ENCODE data around the gene SPATA13. TPM values are rescaled to one million over a fixed set of nuclear protein-coding genes. Genes with fewer than 3 reads are reported as not detected.

Gene SPATA13
- total and polyA plus RNA-seq, 10 of the 15 experiments (the other 5 are each of a cell fraction or from before 2014, with no cell fraction given): 2.4 to 11.1 (median 10.2) TPM

- TF ChIP-seq MTA3 (IDR thresholded peaks at IDR 0.05; ENCODE audit: borderline replicate concordance, low read length) (peak; percentile 84; the same call in 1 of the 2 replicates), CREB1 (IDR thresholded peaks at IDR 0.05; ENCODE audit: low read depth) (0 out of 2 replicates have a peak, but pooled peaks have one; percentile 11), SMAD1 (IDR thresholded peaks at IDR 0.05; ENCODE audit: low read depth, partially characterized antibody) (peak; percentile 58), PRDM15 (CRISPR knock-in tag; IDR thresholded peaks at IDR 0.05) (no peak), ETV6 (conservative IDR thresholded peaks at IDR 0.05 in 1 of 2, IDR thresholded peaks at IDR 0.05 in 1 of 2; ENCODE audit: borderline replicate concordance in 1 of 2, low read depth in 1 of 2) (peak in 1 of 2 experiments; percentile 55; a peak in 1 of 4 replicates), NFIC (IDR thresholded peaks at IDR 0.05; ENCODE audit: low read depth, low read length) (peak; percentile 46; the same call in 1 of the 2 replicates), ZZZ3 (IDR thresholded peaks at IDR 0.05; ENCODE audit: control insufficient read depth, insufficient read length, low read depth) (peak; percentile 99), SKIL (IDR thresholded peaks at IDR 0.05; ENCODE audit: low read depth, poor library complexity, severe bottlenecking) (peak; percentile 36), CREM (IDR thresholded peaks at IDR 0.05; ENCODE audit: low read depth) (peak; percentile 48; the same call in 1 of the 2 replicates), FOXM1 (IDR thresholded peaks at IDR 0.05; ENCODE audit: low read depth, low read length) (peak; percentile 44; the same call in 1 of the 2 replicates), TBL1XR1 (IDR thresholded peaks at IDR 0.05; ENCODE audit: low read depth, low read length) (no peak), RAD21 (IDR thresholded peaks at IDR 0.05; ENCODE audit: insufficient read depth, low read depth, low read length) (peak; percentile 16; the same call in 1 of the 2 replicates), TAF1 (IDR thresholded peaks at IDR 0.05; ENCODE audit: borderline replicate concordance, low read depth, low read length) (peak; percentile 39; the same call in 1 of the 2 replicates), GABPA (IDR thresholded peaks at IDR 0.05; ENCODE audit: low read depth) (no peak), PML (IDR thresholded peaks at IDR 0.05; ENCODE audit: low read length) (peak; percentile 28; the same call in 1 of the 2 replicates), RUNX3 (IDR thresholded peaks at IDR 0.05; ENCODE audit: low read length) (peak; percentile 59), IKZF1 (conservative IDR thresholded peaks at IDR 0.05) (peak; percentile 74)
- TF ChIP-seq, protein P1, sequence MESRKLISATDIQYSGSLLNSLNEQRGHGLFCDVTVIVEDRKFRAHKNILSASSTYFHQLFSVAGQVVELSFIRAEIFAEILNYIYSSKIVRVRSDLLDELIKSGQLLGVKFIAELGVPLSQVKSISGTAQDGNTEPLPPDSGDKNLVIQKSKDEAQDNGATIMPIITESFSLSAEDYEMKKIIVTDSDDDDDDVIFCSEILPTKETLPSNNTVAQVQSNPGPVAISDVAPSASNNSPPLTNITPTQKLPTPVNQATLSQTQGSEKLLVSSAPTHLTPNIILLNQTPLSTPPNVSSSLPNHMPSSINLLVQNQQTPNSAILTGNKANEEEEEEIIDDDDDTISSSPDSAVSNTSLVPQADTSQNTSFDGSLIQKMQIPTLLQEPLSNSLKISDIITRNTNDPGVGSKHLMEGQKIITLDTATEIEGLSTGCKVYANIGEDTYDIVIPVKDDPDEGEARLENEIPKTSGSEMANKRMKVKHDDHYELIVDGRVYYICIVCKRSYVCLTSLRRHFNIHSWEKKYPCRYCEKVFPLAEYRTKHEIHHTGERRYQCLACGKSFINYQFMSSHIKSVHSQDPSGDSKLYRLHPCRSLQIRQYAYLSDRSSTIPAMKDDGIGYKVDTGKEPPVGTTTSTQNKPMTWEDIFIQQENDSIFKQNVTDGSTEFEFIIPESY (IDR thresholded peaks at IDR 0.05): 0 out of 2 replicates have a peak, but pooled peaks have one; percentile 63
- TF ChIP-seq, protein P2, sequence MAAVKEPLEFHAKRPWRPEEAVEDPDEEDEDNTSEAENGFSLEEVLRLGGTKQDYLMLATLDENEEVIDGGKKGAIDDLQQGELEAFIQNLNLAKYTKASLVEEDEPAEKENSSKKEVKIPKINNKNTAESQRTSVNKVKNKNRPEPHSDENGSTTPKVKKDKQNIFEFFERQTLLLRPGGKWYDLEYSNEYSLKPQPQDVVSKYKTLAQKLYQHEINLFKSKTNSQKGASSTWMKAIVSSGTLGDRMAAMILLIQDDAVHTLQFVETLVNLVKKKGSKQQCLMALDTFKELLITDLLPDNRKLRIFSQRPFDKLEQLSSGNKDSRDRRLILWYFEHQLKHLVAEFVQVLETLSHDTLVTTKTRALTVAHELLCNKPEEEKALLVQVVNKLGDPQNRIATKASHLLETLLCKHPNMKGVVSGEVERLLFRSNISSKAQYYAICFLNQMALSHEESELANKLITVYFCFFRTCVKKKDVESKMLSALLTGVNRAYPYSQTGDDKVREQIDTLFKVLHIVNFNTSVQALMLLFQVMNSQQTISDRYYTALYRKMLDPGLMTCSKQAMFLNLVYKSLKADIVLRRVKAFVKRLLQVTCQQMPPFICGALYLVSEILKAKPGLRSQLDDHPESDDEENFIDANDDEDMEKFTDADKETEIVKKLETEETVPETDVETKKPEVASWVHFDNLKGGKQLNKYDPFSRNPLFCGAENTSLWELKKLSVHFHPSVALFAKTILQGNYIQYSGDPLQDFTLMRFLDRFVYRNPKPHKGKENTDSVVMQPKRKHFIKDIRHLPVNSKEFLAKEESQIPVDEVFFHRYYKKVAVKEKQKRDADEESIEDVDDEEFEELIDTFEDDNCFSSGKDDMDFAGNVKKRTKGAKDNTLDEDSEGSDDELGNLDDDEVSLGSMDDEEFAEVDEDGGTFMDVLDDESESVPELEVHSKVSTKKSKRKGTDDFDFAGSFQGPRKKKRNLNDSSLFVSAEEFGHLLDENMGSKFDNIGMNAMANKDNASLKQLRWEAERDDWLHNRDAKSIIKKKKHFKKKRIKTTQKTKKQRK (IDR thresholded peaks at IDR 0.05; ENCODE audit: low read depth, low read length): no peak
Measured at GRCh38 chr13:24270639-24271141, 110.2 kb downstream of the SPATA13 start (continued).

Data from GM12878 (cell line).